ENCODE results near the gene HS6ST1. TPM values are rescaled to one million over a fixed set of nuclear protein-coding genes. Genes with fewer than 3 reads are reported as not detected.

Gene HS6ST1
- total and polyA plus RNA-seq, 2 donors (not counting 3 experiments of a cell fraction or from before 2014, with no cell fraction given) = 12.8 to 19.4 TPM

- peaks cover 2 to 5% of the 10 kb centered on the region in 2 experiments for H3K27me3 ChIP-seq (ENCODE audit: control insufficient read depth in 2 of 2, insufficient read depth in 2 of 2, low read length in 2 of 2)
- H3K79me2 ChIP-seq (ENCODE audit: control insufficient read depth, insufficient read depth, low read length) = no peaks in the 10 kb centered on the region
- no peaks in the 10 kb centered on the region for H4K20me1 ChIP-seq (replicated peaks; ENCODE audit: control insufficient read depth, extremely low read depth, insufficient read depth, low read length)
- no peaks in the 10 kb centered on the region for H3K9me1 ChIP-seq (replicated peaks; ENCODE audit: control insufficient read depth, extremely low read depth, insufficient read depth, low read length)
- FAIRE-seq = no peak
- intact Hi-C loops (cut with micrococcal nuclease) = no loop called here
- TF ChIP-seq EZH2 (IDR thresholded peaks at IDR 0.05; ENCODE audit: borderline replicate concordance, low read depth, low read length, severe bottlenecking) (no peak), GATA2 (IDR thresholded peaks at IDR 0.05; ENCODE audit: insufficient read depth, insufficient read length, low read depth, low read length) (no peak), CTCF (IDR thresholded peaks at IDR 0.05; ENCODE audit: extremely low read depth in 1 of 2, insufficient read depth in 1 of 2, low read depth in 1 of 2, low read length in 2 of 2) (no peak), FOS (IDR thresholded peaks at IDR 0.05; ENCODE audit: borderline replicate concordance, insufficient read depth, low read length) (no peak), MYC (IDR thresholded peaks at IDR 0.05; ENCODE audit: low read depth, low read length) (no peak), JUN (IDR thresholded peaks at IDR 0.05; ENCODE audit: borderline replicate concordance, insufficient read depth, insufficient read length, low read depth) (no peak), POLR2AphosphoS5 (IDR thresholded peaks at IDR 0.05; ENCODE audit: insufficient read depth, low read depth, low read length) (no peak), MAX (IDR thresholded peaks at IDR 0.05; ENCODE audit: insufficient read depth, insufficient read length) (no peak), POLR2A (IDR thresholded peaks at IDR 0.05; ENCODE audit: low read depth, low read length) (no peak)
- no peak overlapping the region for H3K4me2 ChIP-seq (ENCODE audit: insufficient read depth, low read length)
- no peaks in the 10 kb centered on the region for H3K4me1 ChIP-seq (ENCODE audit: control insufficient read depth, extremely low read depth, insufficient read depth, low read length)
- H3K36me3 ChIP-seq (ENCODE audit: control insufficient read depth in 2 of 2, extremely low read depth in 1 of 2, insufficient read depth in 2 of 2, low read length in 2 of 2) = no peaks in the 10 kb centered on the region
- no peak overlapping the region for H2AFZ ChIP-seq (ENCODE audit: low read depth, low read length)
- CTCF ChIA-PET = no interaction called here
- H3K4me3 ChIP-seq (replicated peaks in 1 of 3; ENCODE audit: insufficient read depth in 1 of 3, low read depth in 1 of 3, low read length in 3 of 3) = no peak overlapping the region
- no peak overlapping the region for H3K27ac ChIP-seq (ENCODE audit: insufficient read depth, low read depth, low read length)
- POLR2A ChIA-PET = no interaction called here
- no peak for DNase-seq (ENCODE audit: low read depth, low spot score)
- no peaks in the 10 kb centered on the region for H3K9me3 ChIP-seq (replicated peaks; ENCODE audit: control insufficient read depth, insufficient read depth, low read length)
- dilution Hi-C loops (cut with MboI; ENCODE audit: extremely low pct_ligation_motif_present, low sequenced_read_pairs) = no loop called here
- BruUV-seq (replicated peaks) = no TSS peak
- H3K9ac ChIP-seq (replicated peaks; ENCODE audit: extremely low read depth, insufficient read depth, low read length) = no peak overlapping the region
These were observed 98.8 kb downstream of the HS6ST1 start for GRCh38 chr2:128219891-128220290.
